DND-41 (cell line): Measurements from ENCODE around the gene WDFY4.

Experiments
- ATAC-seq: fragments of 200-7000 bp; cut with Tn5 transposase; 3 replicates; pipeline ENCODE4 v1.9.1; 2021; ENCODE audit warnings: low read depth; ENCODE audit not compliant: insufficient read depth
- DNase-seq: peaks from one replicate; pipeline ENCODE4 v3.0.0-alpha.2; 2020
- H2AFZ ChIP-seq: 2 replicates; pipeline ENCODE4 v1.6.0; 2012; ENCODE audit warnings: low read depth, low read length
- H3K27ac ChIP-seq: 2 replicates; pipeline ENCODE4 v1.5.1; 2012; ENCODE audit warnings: low read length, inconsistent platforms
- H3K27me3 ChIP-seq: fragments of 200-600 bp; sonication (generic); 2 replicates; pipeline ENCODE4 v1.6.0; 2012; ENCODE audit warnings: low read length, mild to moderate bottlenecking, inconsistent platforms; ENCODE audit not compliant: insufficient read depth, poor library complexity
- H3K36me3 ChIP-seq: 2 replicates; pipeline ENCODE4 v1.5.1; 2012; ENCODE audit warnings: low read length, inconsistent platforms; ENCODE audit not compliant: insufficient read depth
- H3K4me1 ChIP-seq: 2 replicates; pipeline ENCODE4 v1.5.1; 2012; ENCODE audit warnings: mild to moderate bottlenecking, low read length; ENCODE audit not compliant: insufficient read depth
- H3K4me2 ChIP-seq: 2 replicates; pipeline ENCODE4 v1.6.0; 2012; ENCODE audit warnings: mild to moderate bottlenecking, moderate library complexity, low read length, inconsistent platforms; ENCODE audit not compliant: insufficient read depth
- H3K4me3 ChIP-seq, 2 experiments: fragments of 200-600 bp in 1 of 2; shearing (Covaris generic) in 1 of 2; 2 replicates each; pipeline ENCODE4 v1.5.1; 2012 to 2016; ENCODE audit warnings: inconsistent platforms in 2 of 2, low read length in 2 of 2, mild to moderate bottlenecking in 2 of 2, low read depth in 1 of 2, moderate library complexity in 1 of 2
- H3K79me2 ChIP-seq: 2 replicates; pipeline ENCODE4 v1.6.0; 2012; ENCODE audit warnings: low read length, inconsistent platforms; ENCODE audit not compliant: insufficient read depth
- H3K9ac ChIP-seq: 2 replicates; pipeline ENCODE4 v1.6.0; 2012; ENCODE audit warnings: low read depth, mild to moderate bottlenecking, inconsistent platforms, low read length, moderate library complexity
- H3K9me3 ChIP-seq: 2 replicates; pipeline ENCODE4 v1.5.1; 2012; ENCODE audit warnings: low read length, moderate library complexity, mild to moderate bottlenecking, inconsistent platforms; ENCODE audit not compliant: insufficient read depth, severe bottlenecking
- H4K20me1 ChIP-seq: 2 replicates; pipeline ENCODE4 v1.6.0; 2012; ENCODE audit warnings: low read length; ENCODE audit not compliant: insufficient read depth
- CTCF ChIP-seq: IDR thresholded peaks from 2 replicates; pipeline ENCODE4 v1.5.1; 2012; ENCODE audit warnings: borderline replicate concordance, low read length, moderate library complexity, mild to moderate bottlenecking; ENCODE audit not compliant: poor library complexity, severe bottlenecking; ENCODE audit errors: extremely low read depth
- EZH2 ChIP-seq: IDR thresholded peaks from 3 replicates; pipeline ENCODE4 v1.6.1; 2012; ENCODE audit warnings: borderline replicate concordance, low read depth, mild to moderate bottlenecking, moderate library complexity, low read length, inconsistent platforms; ENCODE audit not compliant: severe bottlenecking

Gene WDFY4

GRCh38 chr10:48926764-48927540, 242.3 kb downstream of the WDFY4 start:
- H3K9ac ChIP-seq = no peak overlapping the region
- no peaks in the 10 kb centered on the region for H3K9me3 ChIP-seq
- no peak for TF ChIP-seq EZH2
- no peak for TF ChIP-seq CTCF
- H3K27ac ChIP-seq = no peak overlapping the region
- H3K4me3 ChIP-seq = no peak overlapping the region
- no peak overlapping the region for H2AFZ ChIP-seq
- no peaks in the 10 kb centered on the region for H4K20me1 ChIP-seq
- no peaks in the 10 kb centered on the region for H3K27me3 ChIP-seq
- DNase-seq = no peak
- H3K79me2 ChIP-seq = no peaks in the 10 kb centered on the region
- no peak overlapping the region for H3K4me2 ChIP-seq
- no peak for ATAC-seq
- H3K4me1 ChIP-seq = no peaks in the 10 kb centered on the region
- no peaks in the 10 kb centered on the region for H3K36me3 ChIP-seq

- Histone ChIP-seq H3K4me2 (no peak overlapping the region), H3K27me3 (no peaks in the 10 kb centered on the region), H3K36me3 (no peaks in the 10 kb centered on the region), H3K4me1 (peaks cover 6% of the 10 kb centered on the region; the same call in 1 of the 2 replicates), H3K9ac (no peak overlapping the region), H3K9me3 (no peaks in the 10 kb centered on the region), H3K27ac (no peak overlapping the region), H4K20me1 (no peaks in the 10 kb centered on the region; the same call in 1 of the 2 replicates), H2AFZ (no peak overlapping the region), H3K79me2 (no peaks in the 10 kb centered on the region), H3K4me3 (no peak overlapping the region)
- ATAC-seq (no peak), DNase-seq (no peak)
- no peak for TF ChIP-seq CTCF
- no peak for TF ChIP-seq EZH2
Measured at GRCh38 chr10:48929413-48929990, 244.8 kb downstream of the WDFY4 start.

GRCh38 chr10:48931188-48931587, 246.5 kb downstream of the WDFY4 start:
- no peaks in the 10 kb centered on the region for H3K27me3 ChIP-seq
- peaks cover 20% of the 10 kb centered on the region for H3K4me1 ChIP-seq
- no peaks in the 10 kb centered on the region for H3K79me2 ChIP-seq
- TF ChIP-seq CTCF = no peak
- TF ChIP-seq EZH2 = no peak
- DNase-seq (peak; percentile 14), ATAC-seq (peak; percentile 32; the same call in 1 of the 3 replicates)
- no peaks in the 10 kb centered on the region for H3K9me3 ChIP-seq
- no peak overlapping the region for H3K4me2 ChIP-seq
- no peak overlapping the region for H3K4me3 ChIP-seq
- no peaks in the 10 kb centered on the region for H3K36me3 ChIP-seq
- no peak overlapping the region for H3K27ac ChIP-seq
- no peak overlapping the region for H2AFZ ChIP-seq
- no peaks in the 10 kb centered on the region; the same call in 1 of the 2 replicates for H4K20me1 ChIP-seq
- H3K9ac ChIP-seq = no peak overlapping the region
